GM12873 (cell line): ENCODE measurements around the gene HAUS7.

Experiments used
- CTCF ChIP-seq: IDR thresholded peaks from 2 replicates; pipeline ENCODE4 v1.5.1; 2012; ENCODE audit warnings: low read depth, mild to moderate bottlenecking, moderate library complexity, low read length, control low read depth; ENCODE audit not compliant: insufficient read depth; ENCODE audit errors: missing control alignments

The HAUS7 gene

GRCh38 chrX:153470411-153471363 is at the start of gene HAUS7:
HAUS7 (minus strand) TSS chrX:153470576; CDS start chrX:153470557, 19 bp downstream.
- TF ChIP-seq CTCF: peak; percentile 74

GRCh38 chrX:153519569-153520286 is 49.4 kb upstream of the HAUS7 start:
- no peak for TF ChIP-seq CTCF

GRCh38 chrX:153517946-153518834 is 47.8 kb upstream of the HAUS7 start:
- TF ChIP-seq CTCF: no peak

- TF ChIP-seq CTCF: no peak
Measured at GRCh38 chrX:153517423-153517822, 47.0 kb upstream of the HAUS7 start, which contains the start of gene ATP2B3. ATP2B3 (plus strand) TSS chrX:153517642; CDS start chrX:153536248, 18,606 bp downstream.

- TF ChIP-seq CTCF: no peak
Measured at GRCh38 chrX:153516073-153516472, 45.7 kb upstream of the HAUS7 start.

- TF ChIP-seq CTCF: no peak
Measured at GRCh38 chrX:153515435-153515834, 45.1 kb upstream of the HAUS7 start.

- TF ChIP-seq CTCF: no peak
Measured at GRCh38 chrX:153514259-153514658, 43.9 kb upstream of the HAUS7 start.
